Spleen (tissue), 11 donors: ENCODE data around the gene HIVEP3. TPM values are rescaled to one million over a fixed set of nuclear protein-coding genes. Genes with fewer than 3 reads are reported as not detected.

Experiments
- DNase-seq: peaks from one replicate; pipeline ENCODE4 v3.0.0-alpha.2; 2020
- H3K27ac ChIP-seq, 8 donors: fragments of 200-600 bp; sonication (generic) in 7 of 8; 1 replicate in 4 of 8; 2 replicates in 4 of 8; pipeline versions ENCODE4 v1.5.0 to v1.8.0; 2016 to 2021; ENCODE audit warnings: inconsistent platforms in 4 of 8, mild to moderate bottlenecking in 4 of 8, moderate library complexity in 1 of 8
- H3K27me3 ChIP-seq, 7 donors: fragments of 200-600 bp; sonication (generic) in 6 of 7; replicated peaks in 1 of 7; 1 replicate in 4 of 7; 2 replicates in 3 of 7; pipeline versions ENCODE4 v1.5.0 to v1.8.0; 2016 to 2021; ENCODE audit warnings: inconsistent platforms in 3 of 7, mild to moderate bottlenecking in 1 of 7
- H3K36me3 ChIP-seq, 6 donors: fragments of 200-600 bp; sonication (generic) in 5 of 6; 1 replicate in 4 of 6; 2 replicates in 2 of 6; pipeline versions ENCODE4 v1.5.0 to v1.8.0; 2016 to 2021; ENCODE audit warnings: inconsistent platforms in 2 of 6
- H3K4me1 ChIP-seq, 6 donors: fragments of 200-600 bp; sonication (generic) in 5 of 6; 1 replicate in 3 of 6; 2 replicates in 3 of 6; pipeline versions ENCODE4 v1.5.0 to v1.8.0; 2016 to 2021; ENCODE audit warnings: inconsistent platforms in 3 of 6
- H3K4me3 ChIP-seq, 8 donors: fragments of 200-600 bp; sonication (generic) in 7 of 8; 1 replicate in 4 of 8; 2 replicates in 4 of 8; pipeline versions ENCODE4 v1.5.0 to v1.8.0; 2016 to 2021; ENCODE audit warnings: inconsistent platforms in 4 of 8, mild to moderate bottlenecking in 4 of 8, moderate library complexity in 2 of 8
- H3K9me3 ChIP-seq, 8 donors: fragments of 200-600 bp; sonication (generic) in 7 of 8; 1 replicate in 4 of 8; 2 replicates in 4 of 8; pipeline versions ENCODE4 v1.5.0 to v1.8.0; 2016 to 2021; ENCODE audit warnings: inconsistent platforms in 4 of 8
- POLR2A ChIP-seq, 3 donors: fragments of 450-650 bp; IDR thresholded peaks; one replicate each; pipeline ENCODE4 v1.5.1; 2017; ENCODE audit warnings: antibody characterized with exemption in 3 of 3, mild to moderate bottlenecking in 1 of 3
- POLR2AphosphoS5 ChIP-seq, 3 donors: sonication (generic); formaldehyde crosslinking; IDR thresholded peaks; one replicate each; pipeline ENCODE4 v1.5.1; 2017; ENCODE audit warnings: antibody characterized with exemption in 3 of 3
- WGBS, 5 donors: extraction: QIAGEN DNeasy Blood & Tissue Kit in 3 of 5; methylation state at CpG; one replicate each; pipeline versions ENCODE4 v1.1.5 to v1.1.7; 2013 to 2018; 5-methylcytosine and 5-hydroxymethylcytosine counted together
- intact Hi-C: fragments of 100-400 bp; cut with DNase I; formaldehyde crosslinking; loops from one replicate; pipeline ENCODE4 v1.15.0; 2023; ENCODE audit warnings: low total_unique reads
- polyA plus RNA-seq, 3 donors: library from polyadenylated mRNA; stranded (reverse); fragments of 200-250 nt; gene quantifications; one replicate each; pipeline ENCODE4 v1.2.1, GENCODE V29; 2013
- total RNA-seq, 7 donors: library from RNA; depleted of rRNA in 3 of 7; stranded (reverse); fragments of >200 nt in 3 of 7; fragmentation: NEBNext Ultra II Directional in 4 of 7; extraction: Animal tissue kit (Norgen Biotek cat#: 25700) in 4 of 7; gene quantifications; one replicate each; pipeline versions ENCODE4 v1.1.0 to v1.2.1, GENCODE V29; 2016 to 2021
- TF ChIP-seq, protein P1 (sequence below), 11 experiments: fragments of 200-600 bp in 7 of 11; fragments of 450-650 bp in 4 of 11; sonication (generic) in 4 of 11; IDR thresholded peaks in 8 of 11; conservative IDR thresholded peaks in 3 of 11; 1 replicate in 7 of 11; 2 replicates in 4 of 11; pipeline versions ENCODE4 v1.4.0 to v1.8.0; 2016 to 2021; ENCODE audit warnings: antibody characterized with exemption in 11 of 11, inconsistent platforms in 4 of 11, mild to moderate bottlenecking in 1 of 11
- donor health status: healthy with polysubstance abuse.
- donor health status: DM: no; HTN: no; CAD: no; lungs with moderate emphysema.
- donor health status: DM: no; HTN: no; CAD: no.
- donor health status: Bipolar disorder and iron deficiency.
- donor health status: healthy.
- donor health status: DM: no; HTN: no; CAD: no.
- donor health status: DM: yes; HTN: yes; CAD: no.

Gene HIVEP3
- total and polyA plus RNA-seq, 10 donors: 2.4 to 21.2 (median 8.2) TPM

DNA sequence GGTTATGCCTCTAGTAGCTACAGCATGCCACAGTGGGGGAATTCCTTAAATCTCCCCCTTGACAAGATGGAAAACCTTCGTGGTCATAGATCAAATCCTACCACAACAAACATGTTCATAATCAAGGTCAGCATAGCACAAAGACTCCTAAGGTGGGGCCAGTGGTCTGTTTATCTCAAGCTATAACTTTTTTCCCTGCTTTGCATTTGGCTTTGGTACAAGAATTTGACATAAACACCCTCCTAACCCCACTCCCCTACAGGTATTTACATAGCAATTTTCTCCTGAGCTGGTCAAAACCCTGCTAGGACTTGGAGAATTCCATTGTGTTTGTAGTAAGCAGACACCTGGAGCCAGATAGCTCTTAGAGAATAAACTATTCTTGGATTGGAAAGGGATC lies 58.5 kb downstream of the HIVEP3 start:
- intact Hi-C loops: no loop called here

DNA sequence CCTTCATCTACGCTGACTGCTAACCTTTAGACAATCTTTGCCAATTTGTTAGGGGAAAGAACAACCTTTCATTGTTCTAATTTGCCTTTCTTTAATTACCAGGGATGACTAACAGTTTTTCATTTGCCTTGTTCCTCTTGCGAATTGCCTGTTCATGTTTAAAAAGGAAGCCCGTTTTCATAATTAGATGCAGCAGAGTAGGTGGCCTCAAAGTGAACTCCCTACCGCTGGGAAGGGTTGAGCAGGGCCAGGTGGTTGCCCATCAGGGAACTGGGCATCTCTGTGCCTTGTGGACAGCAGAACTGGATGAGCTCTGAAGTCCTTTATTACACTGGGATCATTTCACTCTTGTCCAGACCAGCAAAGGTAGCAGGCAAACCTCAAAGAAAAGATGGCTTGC lies 59.0 kb downstream of the HIVEP3 start:
- H3K9me3 ChIP-seq: no peaks in the 10 kb centered on the region
- H3K4me1 ChIP-seq: peaks cover 0 to 31% (median 0%) of the 10 kb centered on the region in 6 donors
- H3K27me3 ChIP-seq: no peaks in the 10 kb centered on the region
- no peaks in the 10 kb centered on the region for H3K36me3 ChIP-seq
- 49 to 66% (median 65%) methylated on average over 4 of the region's 4 CpGs for WGBS, 5 donors
- no peak for DNase-seq
- TF ChIP-seq POLR2AphosphoS5 (IDR thresholded peaks at IDR 0.05) (no peak), POLR2A (IDR thresholded peaks at IDR 0.05) (no peak)
- TF ChIP-seq, protein P1, sequence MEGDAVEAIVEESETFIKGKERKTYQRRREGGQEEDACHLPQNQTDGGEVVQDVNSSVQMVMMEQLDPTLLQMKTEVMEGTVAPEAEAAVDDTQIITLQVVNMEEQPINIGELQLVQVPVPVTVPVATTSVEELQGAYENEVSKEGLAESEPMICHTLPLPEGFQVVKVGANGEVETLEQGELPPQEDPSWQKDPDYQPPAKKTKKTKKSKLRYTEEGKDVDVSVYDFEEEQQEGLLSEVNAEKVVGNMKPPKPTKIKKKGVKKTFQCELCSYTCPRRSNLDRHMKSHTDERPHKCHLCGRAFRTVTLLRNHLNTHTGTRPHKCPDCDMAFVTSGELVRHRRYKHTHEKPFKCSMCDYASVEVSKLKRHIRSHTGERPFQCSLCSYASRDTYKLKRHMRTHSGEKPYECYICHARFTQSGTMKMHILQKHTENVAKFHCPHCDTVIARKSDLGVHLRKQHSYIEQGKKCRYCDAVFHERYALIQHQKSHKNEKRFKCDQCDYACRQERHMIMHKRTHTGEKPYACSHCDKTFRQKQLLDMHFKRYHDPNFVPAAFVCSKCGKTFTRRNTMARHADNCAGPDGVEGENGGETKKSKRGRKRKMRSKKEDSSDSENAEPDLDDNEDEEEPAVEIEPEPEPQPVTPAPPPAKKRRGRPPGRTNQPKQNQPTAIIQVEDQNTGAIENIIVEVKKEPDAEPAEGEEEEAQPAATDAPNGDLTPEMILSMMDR (IDR thresholded peaks at IDR 0.05 in 8 of 11, conservative IDR thresholded peaks at IDR 0.05 in 3 of 11): no peak
- intact Hi-C loops: no loop called here
- H3K4me3 ChIP-seq: no peak overlapping the region
- H3K27ac ChIP-seq: no peak overlapping the region

More for the DNA sequence above, 58.5 kb downstream of the HIVEP3 start:
- Histone ChIP-seq H3K9me3 (no peaks in the 10 kb centered on the region), H3K36me3 (no peaks in the 10 kb centered on the region), H3K4me1 (peaks cover 0 to 31% (median 0%) of the 10 kb centered on the region in 6 donors), H3K27ac (no peak overlapping the region), H3K27me3 (no peaks in the 10 kb centered on the region), H3K4me3 (no peak overlapping the region)
- TF ChIP-seq POLR2A (IDR thresholded peaks at IDR 0.05) (no peak), POLR2AphosphoS5 (IDR thresholded peaks at IDR 0.05) (no peak)
- TF ChIP-seq, protein P1 (IDR thresholded peaks at IDR 0.05 in 8 of 11, conservative IDR thresholded peaks at IDR 0.05 in 3 of 11): no peak
- 33 to 73% (median 58%) methylated on average over 1 of the region's 1 CpG for WGBS, 5 donors
- no peak for DNase-seq

DNA sequence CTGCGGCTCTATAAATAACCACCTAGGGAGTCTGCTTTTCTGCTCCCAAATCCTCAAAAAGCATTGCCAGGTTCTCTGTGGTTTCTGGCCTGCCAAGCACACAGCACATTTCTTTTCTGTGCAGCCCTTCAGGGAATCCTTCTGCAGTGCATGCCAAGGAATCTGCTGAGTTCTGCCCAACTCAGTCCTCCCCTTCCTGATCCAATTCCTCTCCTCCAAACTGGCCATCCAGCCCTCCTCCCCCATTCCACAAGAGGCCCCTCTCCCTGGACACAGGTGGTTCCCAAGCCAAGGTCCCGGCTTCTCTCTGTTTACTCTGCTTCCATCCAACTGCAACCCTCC lies 61.8 kb downstream of the HIVEP3 start:
- intact Hi-C loops: no loop called here
- TF ChIP-seq POLR2AphosphoS5 (IDR thresholded peaks at IDR 0.05) (no peak), POLR2A (IDR thresholded peaks at IDR 0.05) (no peak)
- TF ChIP-seq, protein P1 (IDR thresholded peaks at IDR 0.05 in 8 of 11, conservative IDR thresholded peaks at IDR 0.05 in 3 of 11): no peak
- H3K27me3 ChIP-seq: no peaks in the 10 kb centered on the region
- H3K4me1 ChIP-seq: peaks cover 0 to 16% (median 0%) of the 10 kb centered on the region in 6 donors
- H3K27ac ChIP-seq: no peak overlapping the region
- 75 to 92% (median 85%) methylated on average over 2 of the region's 2 CpGs for WGBS, 5 donors
- H3K9me3 ChIP-seq: no peaks in the 10 kb centered on the region
- no peak overlapping the region for H3K4me3 ChIP-seq
- no peak for DNase-seq
- H3K36me3 ChIP-seq: no peaks in the 10 kb centered on the region

DNA sequence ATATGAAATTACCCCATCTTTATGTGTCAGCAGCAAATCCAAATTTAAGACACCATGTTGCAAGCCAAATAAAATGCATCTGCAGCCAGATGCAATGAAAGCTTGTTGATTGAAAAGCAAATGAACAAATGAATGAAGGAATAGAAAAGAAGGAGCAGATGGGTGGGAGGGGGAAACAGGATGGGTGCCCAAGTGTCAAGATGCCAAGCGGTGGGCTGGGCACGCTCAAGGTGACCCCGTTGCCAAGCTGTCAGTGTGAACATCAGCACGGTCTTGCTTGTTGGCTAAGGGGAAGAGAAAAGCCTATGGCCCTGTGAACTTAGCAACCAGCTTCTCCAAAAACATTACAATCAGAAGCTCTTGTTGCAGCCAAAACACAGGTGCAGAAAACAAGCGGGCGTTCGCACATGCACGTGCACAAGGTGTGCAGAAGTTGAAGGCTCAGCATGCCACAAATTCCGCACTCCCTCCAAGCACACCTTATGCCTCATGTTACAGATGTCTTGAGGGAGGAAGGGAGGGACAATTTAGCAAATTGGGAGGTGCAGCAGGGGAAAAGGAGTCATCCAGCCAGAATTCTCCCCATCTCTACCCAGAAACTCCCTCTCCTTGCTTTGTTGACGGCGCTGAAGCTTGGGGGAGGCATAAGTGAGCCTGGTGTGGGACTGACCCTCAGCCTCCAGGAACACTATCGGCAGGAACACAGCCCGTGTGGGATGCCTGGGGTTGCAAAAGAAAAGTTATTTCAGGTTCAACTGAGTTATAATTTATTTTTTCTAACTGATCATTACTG lies 62.4 kb downstream of the HIVEP3 start:
- TF ChIP-seq POLR2A (IDR thresholded peaks at IDR 0.05) (no peak), POLR2AphosphoS5 (IDR thresholded peaks at IDR 0.05) (no peak)
- TF ChIP-seq, protein P1 (IDR thresholded peaks at IDR 0.05 in 8 of 11, conservative IDR thresholded peaks at IDR 0.05 in 3 of 11): no peak
- Histone ChIP-seq H3K27me3 (no peaks in the 10 kb centered on the region), H3K4me3 (no peak overlapping the region), H3K27ac (no peak overlapping the region), H3K4me1 (peaks cover 0 to 19% (median 2%) of the 10 kb centered on the region in 6 donors), H3K36me3 (no peaks in the 10 kb centered on the region), H3K9me3 (no peaks in the 10 kb centered on the region)
- intact Hi-C loops: no loop called here
- 90 to 93% (median 92%) methylated on average over 13 of the region's 13 CpGs for WGBS, 5 donors
- DNase-seq: no peak
